ENCODE results near the gene TRIM63. TPM values are rescaled to one million over a fixed set of nuclear protein-coding genes. Genes with fewer than 3 reads are reported as not detected.

Gene TRIM63
- total RNA-seq, 1 experiment from 2014 or later, result not detected

DNA sequence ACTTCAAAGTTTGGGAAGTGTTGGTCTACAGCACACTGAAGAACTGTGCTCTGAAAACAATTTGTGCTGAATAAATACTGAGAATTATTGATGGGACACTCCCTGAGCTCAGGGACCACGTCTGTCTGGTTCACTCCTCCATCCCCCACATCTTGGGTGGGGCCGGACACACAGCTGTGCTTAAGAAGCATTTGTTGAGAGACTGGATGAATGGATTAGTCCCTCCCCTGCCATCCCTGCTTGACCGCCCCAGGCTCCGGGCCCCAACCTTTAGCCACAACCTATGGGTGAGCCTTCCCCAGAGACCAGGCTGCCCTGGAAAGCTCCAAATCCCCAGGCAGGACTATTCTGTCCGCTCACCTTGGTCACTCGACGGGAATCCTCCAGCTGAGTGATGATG lies 7.5 kb downstream of the TRIM63 start:
- CTCF ChIA-PET, result interaction anchor here (1.5 to 1.9 kb wide), 2 partner anchors 24 to 85 kb away, joined by 3 to 10 read pairs; no protein-coding TSS in a partner anchor
- no peak for ATAC-seq
- Mint-ChIP-seq H3K4me3 (no peak overlapping the region), H3K9me3 (no peaks in the 10 kb centered on the region), H3K27me3 (ENCODE audit: low read depth) (peaks cover 7% of the 10 kb centered on the region), H3K4me1 (no peaks in the 10 kb centered on the region), H3K36me3 (no peaks in the 10 kb centered on the region), H3K27ac (no peak overlapping the region)
- no peak for DNase-seq (ENCODE audit: low spot score)
- TF ChIP-seq, protein P1, sequence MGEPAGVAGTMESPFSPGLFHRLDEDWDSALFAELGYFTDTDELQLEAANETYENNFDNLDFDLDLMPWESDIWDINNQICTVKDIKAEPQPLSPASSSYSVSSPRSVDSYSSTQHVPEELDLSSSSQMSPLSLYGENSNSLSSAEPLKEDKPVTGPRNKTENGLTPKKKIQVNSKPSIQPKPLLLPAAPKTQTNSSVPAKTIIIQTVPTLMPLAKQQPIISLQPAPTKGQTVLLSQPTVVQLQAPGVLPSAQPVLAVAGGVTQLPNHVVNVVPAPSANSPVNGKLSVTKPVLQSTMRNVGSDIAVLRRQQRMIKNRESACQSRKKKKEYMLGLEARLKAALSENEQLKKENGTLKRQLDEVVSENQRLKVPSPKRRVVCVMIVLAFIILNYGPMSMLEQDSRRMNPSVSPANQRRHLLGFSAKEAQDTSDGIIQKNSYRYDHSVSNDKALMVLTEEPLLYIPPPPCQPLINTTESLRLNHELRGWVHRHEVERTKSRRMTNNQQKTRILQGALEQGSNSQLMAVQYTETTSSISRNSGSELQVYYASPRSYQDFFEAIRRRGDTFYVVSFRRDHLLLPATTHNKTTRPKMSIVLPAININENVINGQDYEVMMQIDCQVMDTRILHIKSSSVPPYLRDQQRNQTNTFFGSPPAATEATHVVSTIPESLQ (CRISPR knock-in tag; IDR thresholded peaks at IDR 0.05), result no peak
- TF ChIP-seq, protein P2, sequence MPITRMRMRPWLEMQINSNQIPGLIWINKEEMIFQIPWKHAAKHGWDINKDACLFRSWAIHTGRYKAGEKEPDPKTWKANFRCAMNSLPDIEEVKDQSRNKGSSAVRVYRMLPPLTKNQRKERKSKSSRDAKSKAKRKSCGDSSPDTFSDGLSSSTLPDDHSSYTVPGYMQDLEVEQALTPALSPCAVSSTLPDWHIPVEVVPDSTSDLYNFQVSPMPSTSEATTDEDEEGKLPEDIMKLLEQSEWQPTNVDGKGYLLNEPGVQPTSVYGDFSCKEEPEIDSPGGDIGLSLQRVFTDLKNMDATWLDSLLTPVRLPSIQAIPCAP (CRISPR knock-in tag; IDR thresholded peaks at IDR 0.05), result no peak
- TF ChIP-seq, protein P3, sequence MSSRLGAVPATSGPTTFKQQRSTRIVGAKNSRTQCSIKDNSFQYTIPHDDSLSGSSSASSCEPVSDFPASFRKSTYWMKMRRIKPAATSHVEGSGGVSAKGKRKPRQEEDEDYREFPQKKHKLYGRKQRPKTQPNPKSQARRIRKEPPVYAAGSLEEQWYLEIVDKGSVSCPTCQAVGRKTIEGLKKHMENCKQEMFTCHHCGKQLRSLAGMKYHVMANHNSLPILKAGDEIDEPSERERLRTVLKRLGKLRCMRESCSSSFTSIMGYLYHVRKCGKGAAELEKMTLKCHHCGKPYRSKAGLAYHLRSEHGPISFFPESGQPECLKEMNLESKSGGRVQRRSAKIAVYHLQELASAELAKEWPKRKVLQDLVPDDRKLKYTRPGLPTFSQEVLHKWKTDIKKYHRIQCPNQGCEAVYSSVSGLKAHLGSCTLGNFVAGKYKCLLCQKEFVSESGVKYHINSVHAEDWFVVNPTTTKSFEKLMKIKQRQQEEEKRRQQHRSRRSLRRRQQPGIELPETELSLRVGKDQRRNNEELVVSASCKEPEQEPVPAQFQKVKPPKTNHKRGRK (CRISPR knock-in tag; IDR thresholded peaks at IDR 0.05; ENCODE audit: borderline replicate concordance), result no peak
- TF ChIP-seq GTF2I (CRISPR knock-in tag; conservative IDR thresholded peaks at IDR 0.05) (no peak), FOXK1 (CRISPR knock-in tag; IDR thresholded peaks at IDR 0.05) (no peak), FOXP1 (CRISPR knock-in tag; IDR thresholded peaks at IDR 0.05; ENCODE audit: borderline replicate concordance) (no peak), OVOL2 (CRISPR knock-in tag; IDR thresholded peaks at IDR 0.05; ENCODE audit: borderline replicate concordance) (no peak), ZNF416 (CRISPR knock-in tag; IDR thresholded peaks at IDR 0.05) (no peak), IRF2 (CRISPR knock-in tag; IDR thresholded peaks at IDR 0.05; ENCODE audit: borderline replicate concordance, low read depth) (no peak), ZBTB21 (CRISPR knock-in tag; IDR thresholded peaks at IDR 0.05; ENCODE audit: borderline replicate concordance) (no peak), SMAD4 (CRISPR knock-in tag; IDR thresholded peaks at IDR 0.05) (no peak), EMX1 (CRISPR knock-in tag; IDR thresholded peaks at IDR 0.05) (no peak), MXD4 (CRISPR knock-in tag; IDR thresholded peaks at IDR 0.05; ENCODE audit: borderline replicate concordance) (no peak), ZNF219 (CRISPR knock-in tag; IDR thresholded peaks at IDR 0.05; ENCODE audit: borderline replicate concordance) (no peak), ESRRA (CRISPR knock-in tag; IDR thresholded peaks at IDR 0.05; ENCODE audit: borderline replicate concordance) (no peak)
- TF ChIP-seq, protein P4, sequence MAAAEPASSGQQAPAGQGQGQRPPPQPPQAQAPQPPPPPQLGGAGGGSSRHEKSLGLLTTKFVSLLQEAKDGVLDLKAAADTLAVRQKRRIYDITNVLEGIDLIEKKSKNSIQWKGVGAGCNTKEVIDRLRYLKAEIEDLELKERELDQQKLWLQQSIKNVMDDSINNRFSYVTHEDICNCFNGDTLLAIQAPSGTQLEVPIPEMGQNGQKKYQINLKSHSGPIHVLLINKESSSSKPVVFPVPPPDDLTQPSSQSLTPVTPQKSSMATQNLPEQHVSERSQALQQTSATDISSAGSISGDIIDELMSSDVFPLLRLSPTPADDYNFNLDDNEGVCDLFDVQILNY (CRISPR knock-in tag; IDR thresholded peaks at IDR 0.05), result no peak
- TF ChIP-seq, protein P5, sequence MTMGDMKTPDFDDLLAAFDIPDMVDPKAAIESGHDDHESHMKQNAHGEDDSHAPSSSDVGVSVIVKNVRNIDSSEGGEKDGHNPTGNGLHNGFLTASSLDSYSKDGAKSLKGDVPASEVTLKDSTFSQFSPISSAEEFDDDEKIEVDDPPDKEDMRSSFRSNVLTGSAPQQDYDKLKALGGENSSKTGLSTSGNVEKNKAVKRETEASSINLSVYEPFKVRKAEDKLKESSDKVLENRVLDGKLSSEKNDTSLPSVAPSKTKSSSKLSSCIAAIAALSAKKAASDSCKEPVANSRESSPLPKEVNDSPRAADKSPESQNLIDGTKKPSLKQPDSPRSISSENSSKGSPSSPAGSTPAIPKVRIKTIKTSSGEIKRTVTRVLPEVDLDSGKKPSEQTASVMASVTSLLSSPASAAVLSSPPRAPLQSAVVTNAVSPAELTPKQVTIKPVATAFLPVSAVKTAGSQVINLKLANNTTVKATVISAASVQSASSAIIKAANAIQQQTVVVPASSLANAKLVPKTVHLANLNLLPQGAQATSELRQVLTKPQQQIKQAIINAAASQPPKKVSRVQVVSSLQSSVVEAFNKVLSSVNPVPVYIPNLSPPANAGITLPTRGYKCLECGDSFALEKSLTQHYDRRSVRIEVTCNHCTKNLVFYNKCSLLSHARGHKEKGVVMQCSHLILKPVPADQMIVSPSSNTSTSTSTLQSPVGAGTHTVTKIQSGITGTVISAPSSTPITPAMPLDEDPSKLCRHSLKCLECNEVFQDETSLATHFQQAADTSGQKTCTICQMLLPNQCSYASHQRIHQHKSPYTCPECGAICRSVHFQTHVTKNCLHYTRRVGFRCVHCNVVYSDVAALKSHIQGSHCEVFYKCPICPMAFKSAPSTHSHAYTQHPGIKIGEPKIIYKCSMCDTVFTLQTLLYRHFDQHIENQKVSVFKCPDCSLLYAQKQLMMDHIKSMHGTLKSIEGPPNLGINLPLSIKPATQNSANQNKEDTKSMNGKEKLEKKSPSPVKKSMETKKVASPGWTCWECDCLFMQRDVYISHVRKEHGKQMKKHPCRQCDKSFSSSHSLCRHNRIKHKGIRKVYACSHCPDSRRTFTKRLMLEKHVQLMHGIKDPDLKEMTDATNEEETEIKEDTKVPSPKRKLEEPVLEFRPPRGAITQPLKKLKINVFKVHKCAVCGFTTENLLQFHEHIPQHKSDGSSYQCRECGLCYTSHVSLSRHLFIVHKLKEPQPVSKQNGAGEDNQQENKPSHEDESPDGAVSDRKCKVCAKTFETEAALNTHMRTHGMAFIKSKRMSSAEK (CRISPR knock-in tag; IDR thresholded peaks at IDR 0.05; ENCODE audit: borderline replicate concordance), result no peak
- TF ChIP-seq, protein P6, sequence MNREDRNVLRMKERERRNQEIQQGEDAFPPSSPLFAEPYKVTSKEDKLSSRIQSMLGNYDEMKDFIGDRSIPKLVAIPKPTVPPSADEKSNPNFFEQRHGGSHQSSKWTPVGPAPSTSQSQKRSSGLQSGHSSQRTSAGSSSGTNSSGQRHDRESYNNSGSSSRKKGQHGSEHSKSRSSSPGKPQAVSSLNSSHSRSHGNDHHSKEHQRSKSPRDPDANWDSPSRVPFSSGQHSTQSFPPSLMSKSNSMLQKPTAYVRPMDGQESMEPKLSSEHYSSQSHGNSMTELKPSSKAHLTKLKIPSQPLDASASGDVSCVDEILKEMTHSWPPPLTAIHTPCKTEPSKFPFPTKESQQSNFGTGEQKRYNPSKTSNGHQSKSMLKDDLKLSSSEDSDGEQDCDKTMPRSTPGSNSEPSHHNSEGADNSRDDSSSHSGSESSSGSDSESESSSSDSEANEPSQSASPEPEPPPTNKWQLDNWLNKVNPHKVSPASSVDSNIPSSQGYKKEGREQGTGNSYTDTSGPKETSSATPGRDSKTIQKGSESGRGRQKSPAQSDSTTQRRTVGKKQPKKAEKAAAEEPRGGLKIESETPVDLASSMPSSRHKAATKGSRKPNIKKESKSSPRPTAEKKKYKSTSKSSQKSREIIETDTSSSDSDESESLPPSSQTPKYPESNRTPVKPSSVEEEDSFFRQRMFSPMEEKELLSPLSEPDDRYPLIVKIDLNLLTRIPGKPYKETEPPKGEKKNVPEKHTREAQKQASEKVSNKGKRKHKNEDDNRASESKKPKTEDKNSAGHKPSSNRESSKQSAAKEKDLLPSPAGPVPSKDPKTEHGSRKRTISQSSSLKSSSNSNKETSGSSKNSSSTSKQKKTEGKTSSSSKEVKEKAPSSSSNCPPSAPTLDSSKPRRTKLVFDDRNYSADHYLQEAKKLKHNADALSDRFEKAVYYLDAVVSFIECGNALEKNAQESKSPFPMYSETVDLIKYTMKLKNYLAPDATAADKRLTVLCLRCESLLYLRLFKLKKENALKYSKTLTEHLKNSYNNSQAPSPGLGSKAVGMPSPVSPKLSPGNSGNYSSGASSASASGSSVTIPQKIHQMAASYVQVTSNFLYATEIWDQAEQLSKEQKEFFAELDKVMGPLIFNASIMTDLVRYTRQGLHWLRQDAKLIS (CRISPR knock-in tag; IDR thresholded peaks at IDR 0.05; ENCODE audit: borderline replicate concordance), result no peak
- TF ChIP-seq, protein P7, sequence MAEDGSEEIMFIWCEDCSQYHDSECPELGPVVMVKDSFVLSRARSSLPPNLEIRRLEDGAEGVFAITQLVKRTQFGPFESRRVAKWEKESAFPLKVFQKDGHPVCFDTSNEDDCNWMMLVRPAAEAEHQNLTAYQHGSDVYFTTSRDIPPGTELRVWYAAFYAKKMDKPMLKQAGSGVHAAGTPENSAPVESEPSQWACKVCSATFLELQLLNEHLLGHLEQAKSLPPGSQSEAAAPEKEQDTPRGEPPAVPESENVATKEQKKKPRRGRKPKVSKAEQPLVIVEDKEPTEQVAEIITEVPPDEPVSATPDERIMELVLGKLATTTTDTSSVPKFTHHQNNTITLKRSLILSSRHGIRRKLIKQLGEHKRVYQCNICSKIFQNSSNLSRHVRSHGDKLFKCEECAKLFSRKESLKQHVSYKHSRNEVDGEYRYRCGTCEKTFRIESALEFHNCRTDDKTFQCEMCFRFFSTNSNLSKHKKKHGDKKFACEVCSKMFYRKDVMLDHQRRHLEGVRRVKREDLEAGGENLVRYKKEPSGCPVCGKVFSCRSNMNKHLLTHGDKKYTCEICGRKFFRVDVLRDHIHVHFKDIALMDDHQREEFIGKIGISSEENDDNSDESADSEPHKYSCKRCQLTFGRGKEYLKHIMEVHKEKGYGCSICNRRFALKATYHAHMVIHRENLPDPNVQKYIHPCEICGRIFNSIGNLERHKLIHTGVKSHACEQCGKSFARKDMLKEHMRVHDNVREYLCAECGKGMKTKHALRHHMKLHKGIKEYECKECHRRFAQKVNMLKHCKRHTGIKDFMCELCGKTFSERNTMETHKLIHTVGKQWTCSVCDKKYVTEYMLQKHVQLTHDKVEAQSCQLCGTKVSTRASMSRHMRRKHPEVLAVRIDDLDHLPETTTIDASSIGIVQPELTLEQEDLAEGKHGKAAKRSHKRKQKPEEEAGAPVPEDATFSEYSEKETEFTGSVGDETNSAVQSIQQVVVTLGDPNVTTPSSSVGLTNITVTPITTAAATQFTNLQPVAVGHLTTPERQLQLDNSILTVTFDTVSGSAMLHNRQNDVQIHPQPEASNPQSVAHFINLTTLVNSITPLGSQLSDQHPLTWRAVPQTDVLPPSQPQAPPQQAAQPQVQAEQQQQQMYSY (CRISPR knock-in tag; IDR thresholded peaks at IDR 0.05), result no peak
- POLR2A ChIA-PET, result no interaction called here
